Gastrocnemius medialis (tissue), 4 donors: ENCODE measurements around the gene THSD4.
"Not testable (repeated sequence)": the region's sequence is repeated elsewhere in the genome, so short reads cannot be mapped to it uniquely, and the experiment has no call there.

Experiments
- CTCF ChIP-seq, 5 experiments: fragments of 450-650 bp in 3 of 5; fragments of 200-600 bp in 2 of 5; sonication (generic) in 2 of 5; IDR thresholded peaks in 4 of 5; conservative IDR thresholded peaks in 1 of 5; 1 replicate in 4 of 5; 2 replicates in 1 of 5; pipeline ENCODE4 v1.5.1; 2016 to 2019; ENCODE audit warnings: antibody characterized with exemption in 5 of 5, mild to moderate bottlenecking in 3 of 5, moderate library complexity in 3 of 5
- POLR2A ChIP-seq, 2 donors: fragments of 450-650 bp; IDR thresholded peaks; one replicate each; pipeline ENCODE4 v1.6.1; 2017; ENCODE audit warnings: antibody characterized with exemption in 2 of 2, mild to moderate bottlenecking in 2 of 2, moderate library complexity in 2 of 2

- TF ChIP-seq CTCF (IDR thresholded peaks at IDR 0.05 in 4 of 5, conservative IDR thresholded peaks at IDR 0.05 in 1 of 5); POLR2A (IDR thresholded peaks at IDR 0.05): not testable (repeated sequence)
Measured at GRCh38 chr15:71319424-71319823, 204.2 kb downstream of the THSD4 start.
